Parathyroid adenoma (tissue), 2 donors: Measurements from ENCODE around the gene FDX2.

ENCODE experiments used
- H2AFZ ChIP-seq: fragments of 300-600 bp; sonication (generic); one replicate; pipeline ENCODE4 v1.7.0; 2017; ENCODE audit warnings: antibody characterized with exemption, mild to moderate bottlenecking
- H3K27ac ChIP-seq: fragments of 300-600 bp; sonication (generic); one replicate; pipeline ENCODE4 v1.7.0; 2017
- H3K27me3 ChIP-seq: fragments of 300-600 bp; sonication (generic); one replicate; pipeline ENCODE4 v1.7.0; 2017; ENCODE audit warnings: low read length; ENCODE audit not compliant: control insufficient read depth, insufficient read depth
- H3K36me3 ChIP-seq: fragments of 300-600 bp; sonication (generic); one replicate; pipeline ENCODE4 v1.7.0; 2017; ENCODE audit warnings: low read length; ENCODE audit not compliant: control insufficient read depth, insufficient read depth
- H3K4me1 ChIP-seq: fragments of 300-600 bp; sonication (generic); one replicate; pipeline ENCODE4 v1.7.0; 2017; ENCODE audit warnings: control low read depth
- H3K4me2 ChIP-seq: fragments of 300-600 bp; sonication (generic); one replicate; pipeline ENCODE4 v1.7.0; 2017; ENCODE audit warnings: low read length
- H3K4me3 ChIP-seq: fragments of 300-600 bp; sonication (generic); one replicate; pipeline ENCODE4 v1.7.0; 2017; ENCODE audit warnings: low read depth, low read length
- H3K79me2 ChIP-seq: fragments of 300-600 bp; sonication (generic); one replicate; pipeline ENCODE4 v1.7.0; 2017; ENCODE audit warnings: control low read depth
- H3K9ac ChIP-seq: fragments of 300-600 bp; sonication (generic); one replicate; pipeline ENCODE4 v1.7.0; 2017; ENCODE audit warnings: mild to moderate bottlenecking
- H3K9me3 ChIP-seq: fragments of 300-600 bp; sonication (generic); one replicate; pipeline ENCODE4 v1.7.0; 2017; ENCODE audit warnings: low read length; ENCODE audit not compliant: control insufficient read depth
- TF ChIP-seq, protein P1 (sequence below): fragments of 300-600 bp; sonication (generic); IDR thresholded peaks from one replicate; pipeline ENCODE4 v1.7.0; 2017; ENCODE audit warnings: antibody characterized with exemption, mild to moderate bottlenecking
- donor health status: primary hyperparathyroidism.

The FDX2 gene

GRCh38 chr19:10333758-10334587 lies 18.2 kb upstream of the FDX2 start:
- H3K9me3 ChIP-seq: no peaks in the 10 kb centered on the region
- H3K9ac ChIP-seq: no peak overlapping the region
- H3K27me3 ChIP-seq: no peaks in the 10 kb centered on the region
- H3K36me3 ChIP-seq: no peaks in the 10 kb centered on the region
- H3K79me2 ChIP-seq: peaks cover 4% of the 10 kb centered on the region
- peak overlapping the region; percentile 91 for H2AFZ ChIP-seq
- TF ChIP-seq, protein P1, sequence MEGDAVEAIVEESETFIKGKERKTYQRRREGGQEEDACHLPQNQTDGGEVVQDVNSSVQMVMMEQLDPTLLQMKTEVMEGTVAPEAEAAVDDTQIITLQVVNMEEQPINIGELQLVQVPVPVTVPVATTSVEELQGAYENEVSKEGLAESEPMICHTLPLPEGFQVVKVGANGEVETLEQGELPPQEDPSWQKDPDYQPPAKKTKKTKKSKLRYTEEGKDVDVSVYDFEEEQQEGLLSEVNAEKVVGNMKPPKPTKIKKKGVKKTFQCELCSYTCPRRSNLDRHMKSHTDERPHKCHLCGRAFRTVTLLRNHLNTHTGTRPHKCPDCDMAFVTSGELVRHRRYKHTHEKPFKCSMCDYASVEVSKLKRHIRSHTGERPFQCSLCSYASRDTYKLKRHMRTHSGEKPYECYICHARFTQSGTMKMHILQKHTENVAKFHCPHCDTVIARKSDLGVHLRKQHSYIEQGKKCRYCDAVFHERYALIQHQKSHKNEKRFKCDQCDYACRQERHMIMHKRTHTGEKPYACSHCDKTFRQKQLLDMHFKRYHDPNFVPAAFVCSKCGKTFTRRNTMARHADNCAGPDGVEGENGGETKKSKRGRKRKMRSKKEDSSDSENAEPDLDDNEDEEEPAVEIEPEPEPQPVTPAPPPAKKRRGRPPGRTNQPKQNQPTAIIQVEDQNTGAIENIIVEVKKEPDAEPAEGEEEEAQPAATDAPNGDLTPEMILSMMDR: no peak
- peaks cover 11% of the 10 kb centered on the region for H3K4me1 ChIP-seq
- peak overlapping the region; percentile 98 for H3K4me3 ChIP-seq
- H3K27ac ChIP-seq: peak overlapping the region; percentile 80
- H3K4me2 ChIP-seq: peak overlapping the region; percentile 88

DNA sequence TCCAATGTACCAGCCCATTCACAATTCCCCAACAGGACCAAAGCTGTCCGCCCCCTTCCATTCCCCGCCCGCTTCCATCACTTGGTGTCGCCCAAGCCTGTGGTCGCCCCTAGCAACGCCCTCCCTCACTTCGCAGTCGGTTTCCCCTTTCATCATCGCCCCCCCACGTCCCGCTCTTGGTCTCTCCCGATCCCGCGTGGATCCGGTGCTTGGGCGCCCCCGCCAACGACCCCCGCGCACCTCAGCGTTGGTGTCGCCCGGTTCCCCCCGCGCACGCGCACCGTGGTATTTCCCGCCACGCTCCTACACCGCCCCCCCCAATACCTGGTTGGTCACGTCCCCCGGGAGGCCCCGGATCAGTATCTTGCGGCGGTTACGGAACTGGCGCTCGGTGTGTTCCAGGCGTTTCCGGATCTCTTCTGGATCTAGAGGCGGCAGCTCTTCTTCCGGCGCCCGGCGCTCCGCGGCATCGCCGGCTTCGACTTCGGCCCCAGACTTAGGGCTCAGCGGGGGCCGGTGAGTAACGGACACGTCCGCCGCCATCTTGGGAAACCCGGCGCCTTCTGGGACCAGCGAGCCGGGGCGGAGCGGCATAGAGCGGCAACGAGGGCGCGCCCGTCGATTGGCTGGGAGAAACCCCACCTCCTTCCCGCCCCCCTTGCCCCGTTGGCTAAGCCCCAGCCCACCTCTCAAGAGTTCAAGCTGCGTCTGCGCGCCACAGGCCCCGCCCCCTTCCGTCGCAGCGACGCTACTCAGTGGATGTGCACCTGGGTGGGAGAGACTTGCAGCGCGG lies 17.3 kb upstream of the FDX2 start, which contains the start of gene RAVER1:
TSS of gene RAVER1 (minus strand) at position 565 of the 793 bp plus-strand sequence. CDS start at position 543, 22 bp downstream.
- peaks cover 11% of the 10 kb centered on the region for H3K4me1 ChIP-seq
- TF ChIP-seq, protein P1: no peak
- H3K79me2 ChIP-seq: peaks cover 4% of the 10 kb centered on the region
- H3K4me2 ChIP-seq: peak within 1 kb of the TSS; percentile 88
- no peaks in the 10 kb centered on the region for H3K9me3 ChIP-seq
- peak within 1 kb of the TSS; percentile 69 for H3K9ac ChIP-seq
- peak within 1 kb of the TSS; percentile 80 for H3K27ac ChIP-seq
- peak within 1 kb of the TSS; percentile 98 for H3K4me3 ChIP-seq
- peak within 1 kb of the TSS; percentile 91 for H2AFZ ChIP-seq
- H3K36me3 ChIP-seq: no peaks in the 10 kb centered on the region
- H3K27me3 ChIP-seq: no peaks in the 10 kb centered on the region

DNA sequence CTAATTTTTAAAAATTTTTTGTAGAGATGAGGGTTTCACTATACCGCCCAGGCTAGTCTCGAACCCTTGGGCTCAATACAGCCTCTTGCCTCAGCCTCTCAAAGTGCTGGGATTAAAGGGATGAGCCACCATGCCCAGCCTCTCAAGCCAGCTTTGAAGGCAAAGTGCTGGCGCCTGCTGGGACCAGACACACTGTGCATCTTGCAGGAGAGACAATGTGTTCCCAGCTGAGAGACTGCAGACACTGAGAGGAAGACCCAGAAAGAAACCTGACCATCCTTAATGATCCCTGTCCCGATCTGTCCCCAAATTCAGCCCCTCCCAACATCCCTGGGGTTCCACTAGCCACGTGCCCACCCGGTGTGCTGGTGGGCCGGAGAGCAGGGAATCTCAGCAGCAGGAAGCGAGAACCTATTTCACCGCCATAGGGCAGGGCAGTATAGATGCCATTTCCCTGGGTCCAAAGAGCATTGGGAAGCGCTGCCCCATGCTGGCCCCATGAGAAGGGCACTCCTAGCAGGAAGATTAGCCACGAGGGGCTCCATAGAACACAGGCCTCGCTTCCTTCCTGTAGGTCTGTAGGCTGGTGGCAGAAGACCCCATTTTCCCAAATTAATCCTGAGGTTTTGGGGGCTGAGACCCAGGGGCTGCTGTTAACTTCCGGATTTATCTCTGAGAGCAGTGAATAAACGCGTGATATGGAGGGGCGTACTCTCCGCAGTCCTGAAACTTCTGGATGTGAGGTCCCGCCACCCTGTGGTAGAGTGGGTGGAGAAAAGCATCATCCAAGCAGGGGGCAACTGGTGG lies 16.5 kb upstream of the FDX2 start:
- TF ChIP-seq, protein P1: no peak
- no peaks in the 10 kb centered on the region for H3K36me3 ChIP-seq
- H3K9me3 ChIP-seq: no peaks in the 10 kb centered on the region

DNA sequence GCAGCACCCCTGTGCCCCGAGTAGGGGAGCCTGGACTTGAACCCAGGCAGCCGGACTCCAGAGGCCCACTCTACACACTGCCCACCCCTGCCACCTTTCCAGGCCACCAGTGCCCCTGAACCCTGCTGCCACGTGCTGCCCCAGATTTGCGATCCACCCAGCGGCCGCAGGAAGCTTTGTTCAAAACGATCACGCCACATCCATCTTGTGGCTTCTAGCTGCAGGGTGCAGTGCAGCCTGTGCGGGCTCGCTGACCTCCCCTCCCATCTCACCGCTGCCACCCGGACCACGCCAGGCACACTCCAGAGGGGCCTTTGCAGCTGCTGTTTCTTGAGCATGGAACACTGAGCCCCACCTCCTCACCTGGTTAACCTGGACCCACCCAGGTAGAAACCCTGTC lies 13.7 kb upstream of the FDX2 start:
- Histone ChIP-seq H3K4me1 (peaks cover 10% of the 10 kb centered on the region), H3K27me3 (no peaks in the 10 kb centered on the region), H3K9ac (no peak overlapping the region), H3K4me2 (no peak overlapping the region), H3K79me2 (peaks cover 6% of the 10 kb centered on the region), H3K36me3 (no peaks in the 10 kb centered on the region), H2AFZ (no peak overlapping the region), H3K27ac (no peak overlapping the region), H3K4me3 (no peak overlapping the region), H3K9me3 (no peaks in the 10 kb centered on the region)
- TF ChIP-seq, protein P1: no peak

More for the DNA sequence above, 16.5 kb upstream of the FDX2 start:
- Histone ChIP-seq H3K9ac (no peak overlapping the region), H3K27ac (peak overlapping the region; percentile 80), H2AFZ (peak overlapping the region; percentile 91), H3K27me3 (no peaks in the 10 kb centered on the region), H3K4me1 (peaks cover 11% of the 10 kb centered on the region), H3K4me3 (peak overlapping the region; percentile 98), H3K79me2 (peaks cover 6% of the 10 kb centered on the region), H3K4me2 (peak overlapping the region; percentile 86)
